SJCRH30 (cell line): ENCODE data around the gene ECEL1. TPM values are rescaled to one million over a fixed set of nuclear protein-coding genes. Genes with fewer than 3 reads are reported as not detected.
A peak's percentile ranks its signal among the peaks of the same experiment; 100 is the strongest.

Source experiments
- DNase-seq, 2 experiments: peaks; one replicate each; pipeline ENCODE4 v3.0.0-alpha.2; 2015 to 2020
- H3K27ac ChIP-seq: fragments of 250-450 bp; sonication (Bioruptor Pico); 2 replicates; pipeline ENCODE4 v1.5.1; 2020; ENCODE audit warnings: mild to moderate bottlenecking, moderate library complexity
- H3K27me3 ChIP-seq: fragments of 250-450 bp; sonication (Bioruptor Pico); 2 replicates; pipeline ENCODE4 v1.5.1; 2020; ENCODE audit warnings: mild to moderate bottlenecking, moderate library complexity
- H3K36me3 ChIP-seq: fragments of 250-450 bp; sonication (Bioruptor Pico); 2 replicates; pipeline ENCODE4 v1.5.1; 2020; ENCODE audit warnings: mild to moderate bottlenecking, moderate library complexity
- H3K4me1 ChIP-seq: fragments of 250-450 bp; sonication (Bioruptor Pico); 2 replicates; pipeline ENCODE4 v1.5.1; 2020; ENCODE audit warnings: mild to moderate bottlenecking, moderate library complexity
- H3K4me3 ChIP-seq: fragments of 250-450 bp; sonication (Bioruptor Pico); 2 replicates; pipeline ENCODE4 v1.5.1; 2020; ENCODE audit warnings: mild to moderate bottlenecking, moderate library complexity
- H3K9me3 ChIP-seq: fragments of 250-450 bp; sonication (Bioruptor Pico); replicated peaks from 2 replicates; pipeline ENCODE4 v1.5.1; 2020; ENCODE audit warnings: mild to moderate bottlenecking, moderate library complexity
- total RNA-seq: library from RNA; depleted of rRNA; stranded (reverse); fragments of >200 nt; shearing (Covaris generic); gene quantifications from 2 replicates; pipeline ENCODE4 v1.2.3, GENCODE V29; 2014

ECEL1 gene
- total RNA-seq, 1 experiment from 2014 or later = not detected

GRCh38 chr2:232477751-232478510 is 9.7 kb downstream of the ECEL1 start:
- no peaks in the 10 kb centered on the region for H3K9me3 ChIP-seq
- no peak overlapping the region for H3K4me3 ChIP-seq
- H3K27me3 ChIP-seq = peaks cover 32% of the 10 kb centered on the region
- H3K4me1 ChIP-seq = peaks cover 11% of the 10 kb centered on the region
- no peak for DNase-seq
- no peak overlapping the region for H3K27ac ChIP-seq
- no peaks in the 10 kb centered on the region for H3K36me3 ChIP-seq

DNA sequence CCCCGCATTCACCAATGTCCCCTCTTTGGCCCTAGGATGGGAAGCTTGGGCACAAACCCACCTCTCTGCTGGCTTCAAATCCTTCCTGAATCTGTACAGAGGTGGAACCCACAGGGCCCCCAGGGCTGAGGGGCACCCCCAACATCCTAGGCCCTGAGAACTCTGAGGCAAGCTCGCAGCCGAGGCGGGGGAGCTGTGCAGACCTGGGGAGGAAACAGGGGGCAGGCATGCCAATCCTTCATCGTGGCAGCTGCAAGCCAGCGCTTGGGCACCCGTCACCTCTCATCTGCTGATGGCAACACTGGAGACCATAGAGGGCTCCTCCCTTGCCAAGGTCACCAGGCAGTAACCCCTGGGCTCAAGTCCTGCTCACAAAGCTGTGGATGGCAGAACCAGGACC is 10.8 kb downstream of the ECEL1 start:
- no peak overlapping the region for H3K4me3 ChIP-seq
- no peak overlapping the region for H3K27ac ChIP-seq
- peaks cover 10% of the 10 kb centered on the region; the same call in 1 of the 2 replicates for H3K9me3 ChIP-seq
- H3K36me3 ChIP-seq = no peaks in the 10 kb centered on the region
- H3K4me1 ChIP-seq = peaks cover 12% of the 10 kb centered on the region
- DNase-seq = no peak
- H3K27me3 ChIP-seq = peaks cover 32% of the 10 kb centered on the region

DNA sequence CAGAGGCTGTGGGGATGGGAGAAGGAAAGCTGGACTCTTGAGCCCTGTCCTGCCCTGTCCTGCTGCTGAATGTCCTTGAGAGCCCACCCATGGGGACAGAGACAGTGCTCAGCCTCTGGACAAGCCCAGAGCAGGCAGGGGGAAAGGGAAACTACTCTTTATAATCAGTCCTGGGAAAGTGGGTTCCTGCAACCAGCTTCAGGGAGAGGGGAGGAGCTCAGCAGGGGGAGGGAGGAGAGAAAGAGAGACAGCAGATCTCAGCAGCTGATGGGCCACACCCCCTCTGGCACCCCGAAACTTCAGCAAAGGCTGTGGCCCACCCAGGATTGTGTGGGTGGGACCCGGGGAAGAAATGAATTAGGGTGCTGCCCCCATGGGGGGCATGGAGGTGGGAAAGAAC is 11.6 kb downstream of the ECEL1 start:
- H3K36me3 ChIP-seq = no peaks in the 10 kb centered on the region
- no peak for DNase-seq

DNA sequence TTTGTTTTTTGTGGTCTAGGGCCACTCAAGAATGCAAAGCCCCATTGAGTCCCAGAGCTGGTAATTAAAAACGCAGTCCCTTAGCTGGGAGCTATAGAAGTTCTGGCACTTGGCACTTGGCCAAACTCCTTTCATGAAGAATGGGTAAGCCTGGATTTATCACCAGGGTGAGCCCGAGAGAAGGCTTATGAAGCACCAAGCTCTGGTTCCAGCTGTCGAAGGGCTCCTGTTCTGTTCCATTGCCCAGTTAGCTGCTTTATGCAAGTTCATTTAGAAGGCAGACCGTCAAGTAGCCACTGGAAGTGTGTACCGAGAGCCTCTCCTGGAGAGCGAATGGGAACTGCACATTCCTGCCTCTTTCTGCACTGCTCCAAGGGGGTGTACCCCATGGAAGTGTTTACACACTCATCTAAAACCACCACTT is 14.2 kb downstream of the ECEL1 start:
- peaks cover 11% of the 10 kb centered on the region; the same call in 1 of the 2 replicates for H3K9me3 ChIP-seq
- H3K4me3 ChIP-seq = no peak overlapping the region
- H3K27me3 ChIP-seq = peaks cover 19% of the 10 kb centered on the region
- peaks cover 12% of the 10 kb centered on the region for H3K4me1 ChIP-seq
- H3K36me3 ChIP-seq = no peaks in the 10 kb centered on the region
- H3K27ac ChIP-seq = no peak overlapping the region
- peak; percentile 92 to 97 for DNase-seq

More for the DNA sequence above, 11.6 kb downstream of the ECEL1 start:
- no peak overlapping the region for H3K27ac ChIP-seq
- H3K4me3 ChIP-seq = no peak overlapping the region
- H3K4me1 ChIP-seq = peaks cover 12% of the 10 kb centered on the region
- peaks cover 32% of the 10 kb centered on the region for H3K27me3 ChIP-seq
- H3K9me3 ChIP-seq = peaks cover 11% of the 10 kb centered on the region; the same call in 1 of the 2 replicates

GRCh38 chr2:232466221-232466620 is 21.4 kb downstream of the ECEL1 start:
- Histone ChIP-seq H3K27ac (no peak overlapping the region), H3K36me3 (no peaks in the 10 kb centered on the region), H3K27me3 (no peaks in the 10 kb centered on the region), H3K9me3 (no peaks in the 10 kb centered on the region), H3K4me3 (no peak overlapping the region), H3K4me1 (no peaks in the 10 kb centered on the region)
- DNase-seq = no peak

DNA sequence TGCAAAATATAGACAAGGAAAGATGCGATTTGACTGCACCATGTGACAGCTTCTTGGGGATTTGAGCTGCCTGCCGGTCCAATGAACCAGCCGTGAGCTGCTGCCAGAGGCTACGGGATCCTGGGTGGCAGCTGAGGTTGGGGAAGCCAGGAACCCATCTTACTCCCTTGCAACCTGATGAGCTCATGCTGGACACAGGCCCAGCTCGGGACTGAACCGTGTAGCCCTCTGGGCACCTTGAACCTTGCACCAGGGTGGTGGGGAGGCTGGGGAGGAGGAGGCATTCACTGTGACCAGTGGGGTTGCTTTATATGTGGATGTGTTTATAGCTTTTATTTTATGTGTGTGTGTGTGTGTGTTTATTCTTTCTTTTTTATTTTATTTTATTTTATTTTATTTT is 22.6 kb downstream of the ECEL1 start:
- no peaks in the 10 kb centered on the region for H3K36me3 ChIP-seq
- H3K4me3 ChIP-seq = no peak overlapping the region
- no peaks in the 10 kb centered on the region for H3K9me3 ChIP-seq
- no peak overlapping the region for H3K27ac ChIP-seq
- no peaks in the 10 kb centered on the region for H3K27me3 ChIP-seq
- no peak for DNase-seq
- no peaks in the 10 kb centered on the region for H3K4me1 ChIP-seq

GRCh38 chr2:232464544-232464885 is 23.1 kb downstream of the ECEL1 start:
- no peak overlapping the region for H3K4me3 ChIP-seq
- DNase-seq = no peak
- no peaks in the 10 kb centered on the region for H3K36me3 ChIP-seq
- H3K4me1 ChIP-seq = no peaks in the 10 kb centered on the region
- no peaks in the 10 kb centered on the region for H3K27me3 ChIP-seq
- H3K9me3 ChIP-seq = no peaks in the 10 kb centered on the region
- no peak overlapping the region for H3K27ac ChIP-seq

- Histone ChIP-seq H3K4me3 (no peak overlapping the region), H3K27me3 (no peaks in the 10 kb centered on the region), H3K9me3 (no peaks in the 10 kb centered on the region), H3K4me1 (no peaks in the 10 kb centered on the region), H3K36me3 (no peaks in the 10 kb centered on the region), H3K27ac (no peak overlapping the region)
- no peak for DNase-seq
Observed at GRCh38 chr2:232463701-232464543, 23.7 kb downstream of the ECEL1 start.

DNA sequence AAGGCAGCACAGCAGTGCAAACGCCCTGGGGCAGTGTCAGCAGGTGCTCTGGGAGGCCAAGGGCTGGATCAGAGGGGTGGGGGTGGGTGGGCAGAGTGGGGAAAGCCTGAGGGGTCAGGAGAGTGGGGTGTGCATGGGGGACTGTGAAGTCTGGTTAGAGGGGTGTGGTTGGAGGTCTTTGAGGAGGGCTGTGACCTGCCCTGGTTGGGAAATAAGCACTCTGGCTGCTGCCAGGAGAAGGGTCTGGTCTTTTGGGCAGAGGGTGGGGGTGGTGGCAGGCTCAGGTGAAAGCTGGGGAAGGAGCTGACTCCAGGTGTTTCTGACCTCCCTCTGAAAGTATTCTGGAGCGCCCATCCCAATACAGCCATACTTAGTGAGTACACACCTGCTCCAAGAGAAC is 27.5 kb downstream of the ECEL1 start:
- Histone ChIP-seq H3K27me3 (peaks cover 4% of the 10 kb centered on the region; the same call in 1 of the 2 replicates), H3K9me3 (no peaks in the 10 kb centered on the region), H3K4me3 (no peak overlapping the region), H3K36me3 (no peaks in the 10 kb centered on the region), H3K4me1 (no peaks in the 10 kb centered on the region), H3K27ac (no peak overlapping the region)
- DNase-seq = no peak

DNA sequence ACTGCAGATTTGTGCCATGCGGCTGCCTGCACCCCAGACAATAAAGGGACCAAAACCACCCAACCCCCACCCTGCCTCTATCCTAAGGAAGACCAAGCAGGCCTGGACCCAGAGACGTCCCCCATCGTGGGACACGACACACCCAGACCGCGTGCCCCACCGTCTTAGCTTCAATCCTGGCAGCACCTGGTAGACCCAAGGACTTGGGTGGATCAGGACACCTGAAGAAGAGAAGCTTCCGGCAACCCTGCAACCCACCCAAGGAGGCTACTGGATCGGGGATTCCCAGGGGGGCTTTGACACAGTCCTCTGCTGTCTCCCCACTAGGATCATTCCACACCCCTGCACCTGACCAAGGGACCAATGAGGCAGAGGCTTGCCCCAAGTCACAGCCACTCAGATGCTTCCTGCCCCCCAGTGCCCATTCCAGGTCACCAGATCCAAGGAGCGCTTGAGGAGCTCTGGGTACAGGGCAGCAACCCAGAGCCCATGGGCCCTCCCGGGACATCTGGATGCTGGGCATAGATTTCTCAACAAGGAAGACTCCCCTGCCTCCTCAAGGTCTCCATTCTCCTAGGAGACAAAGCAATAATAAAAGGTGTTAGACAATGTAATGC is 28.1 kb downstream of the ECEL1 start:
- H3K4me3 ChIP-seq = no peak overlapping the region

DNA sequence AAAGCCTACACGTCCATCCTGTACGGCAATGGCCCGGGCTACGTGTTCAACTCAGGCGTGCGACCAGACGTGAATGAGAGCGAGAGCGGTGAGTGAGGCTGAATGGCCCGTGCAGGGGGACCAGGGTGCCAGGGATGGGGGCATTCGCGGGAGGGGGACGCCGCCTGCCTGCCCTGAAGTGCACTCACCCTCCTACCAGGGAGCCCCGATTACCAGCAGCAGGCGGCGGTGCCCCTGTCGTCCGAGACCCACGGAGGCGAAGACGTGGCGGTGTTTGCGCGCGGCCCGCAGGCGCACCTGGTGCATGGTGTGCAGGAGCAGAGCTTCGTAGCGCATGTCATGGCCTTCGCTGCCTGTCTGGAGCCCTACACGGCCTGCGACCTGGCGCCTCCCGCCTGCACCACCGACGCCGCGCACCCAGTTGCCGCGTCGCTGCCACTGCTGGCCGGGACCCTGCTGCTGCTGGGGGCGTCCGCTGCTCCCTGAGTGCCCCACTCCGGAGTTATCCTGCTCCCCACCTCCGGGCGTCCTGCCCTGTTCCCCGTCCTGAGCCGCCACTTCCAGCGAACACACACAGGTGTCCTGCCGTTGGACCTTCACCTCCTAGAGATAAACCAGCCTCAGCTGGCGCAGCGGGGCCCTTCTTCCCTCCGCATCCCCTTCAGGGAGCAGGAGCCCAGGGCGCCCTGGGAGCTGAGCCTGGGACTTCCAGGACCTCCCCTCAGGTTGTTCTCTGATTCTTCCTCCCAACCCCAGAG is 28.8 kb downstream of the ECEL1 start:
- Histone ChIP-seq H3K4me1 (no peaks in the 10 kb centered on the region), H3K4me3 (no peak overlapping the region), H3K9me3 (no peaks in the 10 kb centered on the region), H3K36me3 (no peaks in the 10 kb centered on the region), H3K27me3 (peaks cover 4% of the 10 kb centered on the region; the same call in 1 of the 2 replicates), H3K27ac (no peak overlapping the region)
- no peak for DNase-seq

More for the DNA sequence above, 28.1 kb downstream of the ECEL1 start:
- no peak for DNase-seq
- no peak overlapping the region for H3K27ac ChIP-seq
- H3K27me3 ChIP-seq = peaks cover 4% of the 10 kb centered on the region; the same call in 1 of the 2 replicates
- no peaks in the 10 kb centered on the region for H3K9me3 ChIP-seq
- H3K4me1 ChIP-seq = no peaks in the 10 kb centered on the region
- H3K36me3 ChIP-seq = no peaks in the 10 kb centered on the region

DNA sequence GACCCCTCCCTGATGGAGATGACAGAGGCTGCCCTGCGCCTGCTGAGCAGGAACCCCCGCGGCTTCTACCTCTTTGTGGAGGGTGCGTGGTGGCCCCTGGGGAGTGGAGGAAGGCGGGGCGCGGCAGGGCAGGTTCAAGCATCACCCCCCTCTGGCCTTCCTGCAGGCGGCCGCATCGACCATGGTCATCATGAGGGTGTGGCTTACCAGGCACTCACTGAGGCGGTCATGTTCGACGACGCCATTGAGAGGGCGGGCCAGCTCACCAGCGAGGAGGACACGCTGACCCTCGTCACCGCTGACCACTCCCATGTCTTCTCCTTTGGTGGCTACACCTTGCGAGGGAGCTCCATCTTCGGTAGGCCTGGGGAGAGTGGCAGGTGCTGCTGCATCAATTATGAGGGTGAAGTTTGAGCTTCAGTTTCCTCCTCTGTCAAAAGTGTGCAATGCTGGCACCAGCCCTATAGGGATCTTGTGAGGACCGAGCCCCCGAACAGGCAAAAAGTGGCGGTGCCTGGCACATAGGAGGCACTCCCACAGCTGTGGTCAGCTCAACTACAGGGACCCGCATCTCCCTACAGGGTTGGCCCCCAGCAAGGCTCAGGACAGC is 29.5 kb downstream of the ECEL1 start:
- no peaks in the 10 kb centered on the region for H3K4me1 ChIP-seq
- H3K4me3 ChIP-seq = no peak overlapping the region
- no peaks in the 10 kb centered on the region for H3K36me3 ChIP-seq
- H3K27ac ChIP-seq = no peak overlapping the region
- H3K9me3 ChIP-seq = no peaks in the 10 kb centered on the region
- H3K27me3 ChIP-seq = peaks cover 4% of the 10 kb centered on the region; the same call in 1 of the 2 replicates
- DNase-seq = no peak

GRCh38 chr2:232457121-232458011 is 30.3 kb downstream of the ECEL1 start:
- H3K36me3 ChIP-seq = no peaks in the 10 kb centered on the region
- no peak for DNase-seq
- no peaks in the 10 kb centered on the region for H3K9me3 ChIP-seq
- peaks cover 6% of the 10 kb centered on the region; the same call in 1 of the 2 replicates for H3K27me3 ChIP-seq
- no peaks in the 10 kb centered on the region for H3K4me1 ChIP-seq
- H3K27ac ChIP-seq = no peak overlapping the region
- H3K4me3 ChIP-seq = no peak overlapping the region
